ENCODE results near the gene SLC2A11. TPM values are rescaled to one million over a fixed set of nuclear protein-coding genes. Genes with fewer than 3 reads are reported as not detected.
A peak's percentile ranks its signal among the peaks of the same experiment; 100 is the strongest.
"Not testable (repeated sequence)": the region's sequence is repeated elsewhere in the genome, so short reads cannot be mapped to it uniquely, and the experiment has no call there.

The SLC2A11 gene
- total RNA-seq, 1 donor from 2014 or later = 5.3 TPM

DNA sequence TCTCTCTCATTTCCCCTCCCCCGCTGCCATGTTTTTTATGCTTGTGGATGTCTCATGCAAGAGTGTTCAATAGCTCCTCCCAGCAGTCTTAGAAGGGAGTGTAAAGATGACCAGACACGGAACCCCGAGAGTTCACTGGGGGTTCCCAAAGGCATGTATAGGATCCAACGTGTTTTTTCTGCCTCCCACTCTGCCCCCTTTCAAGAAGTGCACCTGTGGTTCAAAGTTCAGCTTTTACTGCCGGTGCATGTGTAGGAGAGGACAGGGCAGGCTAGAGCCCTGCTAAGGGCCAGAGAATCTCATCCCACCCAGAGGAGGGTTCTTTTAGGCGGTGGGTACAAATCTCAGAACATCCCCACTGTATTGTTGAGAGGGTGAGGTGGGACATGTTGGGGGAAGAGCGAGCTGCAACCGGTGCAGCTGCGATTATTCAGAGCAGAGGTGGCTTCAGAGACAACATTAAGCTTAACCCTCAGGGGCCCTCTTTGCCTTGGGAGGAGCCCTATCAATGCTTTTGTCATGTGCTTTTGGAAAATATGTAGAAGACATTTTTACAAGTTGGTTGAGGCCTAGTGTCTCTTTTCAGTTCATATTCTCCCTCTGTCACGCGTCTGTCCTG is 51.0 kb downstream of the SLC2A11 start:
- no peak for DNase-seq (ENCODE audit: low read depth in 2 of 2)

DNA sequence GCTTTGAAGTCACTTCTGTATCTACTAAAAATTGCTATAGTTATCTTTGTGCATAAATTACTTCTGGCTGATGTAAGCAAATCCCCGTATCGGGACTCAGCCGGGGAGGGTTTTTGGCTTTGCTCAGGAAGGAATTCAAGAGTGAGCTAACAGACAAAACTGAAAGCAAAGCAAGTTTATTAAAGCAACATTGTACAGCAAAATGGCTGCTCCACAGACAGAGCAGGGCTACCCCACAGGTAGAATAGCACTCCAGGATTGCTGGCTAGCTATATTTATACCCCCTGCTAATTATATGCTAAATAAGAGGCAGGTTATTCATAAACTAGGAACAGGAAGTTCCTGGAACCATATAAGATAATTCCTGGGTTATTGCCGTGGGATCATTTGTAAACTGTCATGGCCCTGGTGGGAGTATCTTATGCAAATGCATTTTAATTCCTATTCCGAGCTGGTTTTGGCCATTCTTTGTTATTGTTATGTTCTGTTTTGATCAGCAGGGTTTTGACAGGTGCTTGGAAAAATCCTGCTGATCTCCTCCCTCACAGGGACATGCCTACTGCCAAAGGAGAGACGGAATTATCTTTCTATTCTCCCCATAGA is 51.7 kb downstream of the SLC2A11 start:
- no peak for DNase-seq (ENCODE audit: low read depth in 2 of 2)

DNA sequence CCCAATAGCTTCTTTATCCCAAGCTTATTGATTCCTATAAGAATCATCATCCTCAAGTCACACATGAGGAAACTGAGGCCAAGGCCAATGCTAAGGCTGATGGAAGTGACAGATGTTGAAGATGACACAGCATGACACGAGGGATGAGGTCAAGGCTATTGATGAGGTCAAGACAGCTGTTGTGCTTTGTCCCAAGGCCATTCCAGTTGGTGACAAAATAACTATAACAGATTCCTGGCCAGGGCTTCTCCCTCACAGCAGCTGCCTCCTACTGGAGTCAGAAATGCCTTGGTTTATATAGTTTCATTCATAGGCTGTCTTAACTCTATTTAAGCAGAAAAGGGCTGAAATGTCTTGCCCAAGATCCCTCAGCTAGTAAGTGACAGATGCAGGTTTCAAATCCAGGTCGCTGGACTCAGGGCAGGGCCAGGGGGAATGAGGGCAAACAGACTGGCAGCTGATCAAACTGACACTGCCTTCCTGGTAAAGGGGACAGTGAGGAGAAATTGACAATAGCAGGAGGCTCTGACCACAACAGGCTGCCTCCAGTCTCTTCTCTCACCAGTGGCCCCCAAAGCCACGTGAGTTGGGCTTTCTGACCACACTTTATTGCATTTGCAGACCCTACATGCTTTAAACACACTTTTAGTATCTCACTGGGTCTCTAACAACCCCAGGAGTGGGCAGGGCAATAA is 53.0 kb downstream of the SLC2A11 start:
- no peak for DNase-seq (ENCODE audit: low read depth in 2 of 2)

DNA sequence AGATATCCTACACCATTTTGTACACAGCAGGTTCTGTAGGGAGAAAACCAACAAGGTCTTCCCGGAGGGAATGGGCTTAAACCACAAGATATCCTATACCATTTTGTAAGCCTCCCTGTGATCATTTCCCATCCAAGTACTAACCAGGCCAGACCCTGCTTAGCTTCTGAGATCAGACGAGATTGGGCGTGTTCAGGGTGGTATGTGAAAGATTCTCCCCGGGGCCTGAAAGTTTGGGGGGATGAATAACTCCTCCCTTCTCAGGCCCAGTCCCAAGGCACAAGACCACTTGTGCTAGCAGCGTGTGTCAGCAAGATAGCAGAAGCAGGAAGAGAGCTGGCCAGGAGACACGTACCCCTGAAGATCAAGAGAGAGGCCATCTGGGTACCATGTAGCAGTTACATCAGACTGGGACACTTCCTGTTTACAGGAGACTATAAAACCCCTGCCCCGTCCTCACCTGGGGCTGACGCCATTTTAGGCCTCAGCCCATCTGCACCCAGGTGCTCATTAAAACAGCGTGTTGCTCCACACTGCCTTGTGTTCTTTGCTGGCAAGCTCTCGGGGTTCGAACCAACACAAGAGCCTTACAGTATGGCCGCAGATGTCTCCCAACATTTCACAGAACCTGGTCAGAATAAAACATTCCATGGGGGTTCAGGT is 53.8 kb downstream of the SLC2A11 start:
- no peak for DNase-seq (ENCODE audit: low read depth in 2 of 2)

DNA sequence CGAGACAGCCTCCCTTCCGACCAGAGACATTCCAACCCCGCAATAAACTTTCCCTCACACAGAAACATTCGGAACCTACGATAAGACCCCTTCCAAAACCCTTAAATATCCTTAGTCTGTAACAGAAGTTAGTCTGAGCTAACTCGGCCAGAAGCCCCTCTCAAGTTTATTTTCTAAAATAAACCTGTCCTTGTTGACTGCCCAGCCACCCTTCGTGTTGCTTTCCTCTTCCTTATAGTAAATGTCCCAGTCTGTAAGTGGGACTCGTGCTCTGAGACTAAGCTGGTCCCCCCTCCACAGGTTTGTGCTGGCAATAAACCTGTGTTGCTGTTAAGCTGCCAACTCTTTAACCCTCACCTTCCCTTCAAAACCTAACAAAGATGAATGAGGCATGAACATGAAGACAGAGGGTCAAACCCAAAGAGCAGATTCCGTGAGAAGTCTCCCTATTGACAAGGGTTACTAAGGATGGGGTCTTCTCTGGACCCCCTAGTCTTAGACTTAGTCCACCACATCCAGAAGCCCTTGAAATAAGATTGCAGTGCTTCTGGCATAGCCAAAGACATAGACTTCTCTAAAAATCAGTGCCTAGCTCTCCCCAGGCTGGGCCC is 54.7 kb downstream of the SLC2A11 start:
- DNase-seq (ENCODE audit: low read depth in 2 of 2) = no peak

DNA sequence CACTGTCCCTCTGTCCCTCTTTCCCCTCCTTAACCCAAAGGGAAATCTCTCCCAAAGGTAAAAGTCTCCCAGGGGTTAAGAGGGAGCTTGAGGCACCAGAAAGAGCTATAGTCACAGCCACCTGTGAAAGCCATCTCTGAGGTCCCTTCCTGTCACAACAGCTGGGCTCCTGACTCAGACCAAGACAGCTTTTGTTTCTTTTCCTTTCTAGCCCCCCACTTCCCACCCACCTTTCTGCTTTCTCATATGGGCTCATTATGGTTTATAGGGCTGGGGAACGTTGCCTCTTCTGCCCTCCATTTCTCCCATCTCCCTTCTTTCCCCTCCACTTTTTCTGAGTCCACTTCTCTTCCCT is 55.6 kb downstream of the SLC2A11 start:
- no peak for DNase-seq (ENCODE audit: low read depth in 2 of 2)

DNA sequence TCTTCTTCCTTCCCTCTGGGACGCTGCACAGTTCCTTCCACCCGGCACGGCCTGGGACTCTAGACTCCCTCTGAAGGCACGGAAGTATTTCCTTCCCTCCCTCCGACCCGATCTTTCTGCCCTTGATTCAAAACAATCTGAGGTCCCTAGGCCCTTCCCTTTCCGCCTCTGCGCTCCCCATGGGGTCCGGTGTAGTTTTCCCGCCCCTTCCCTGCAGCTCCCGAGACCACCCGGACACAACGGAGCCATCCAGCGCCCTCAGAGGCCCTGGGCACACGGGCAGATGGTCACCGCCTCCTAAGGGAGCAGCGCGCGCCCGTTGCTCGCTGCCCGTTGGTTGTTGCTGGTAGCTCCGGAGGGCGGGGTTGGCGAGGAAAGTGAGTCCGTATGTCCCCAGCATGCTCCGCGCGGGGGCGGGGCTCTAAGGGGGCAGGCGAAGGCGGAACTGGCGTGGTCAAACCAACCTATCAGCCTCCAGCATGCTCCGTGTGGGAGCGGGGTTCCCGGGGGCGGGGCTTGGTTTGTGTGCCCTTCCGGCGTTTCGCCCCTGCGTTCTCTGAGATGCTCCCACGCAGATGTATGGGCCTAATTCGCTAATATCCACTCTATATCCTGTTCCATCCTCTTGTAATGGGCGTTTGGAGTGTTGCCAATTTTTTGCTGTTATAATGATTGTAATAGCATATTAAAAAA is 56.1 kb downstream of the SLC2A11 start:
- peak; percentile 94 to 99 for DNase-seq (ENCODE audit: low read depth in 2 of 2)

DNA sequence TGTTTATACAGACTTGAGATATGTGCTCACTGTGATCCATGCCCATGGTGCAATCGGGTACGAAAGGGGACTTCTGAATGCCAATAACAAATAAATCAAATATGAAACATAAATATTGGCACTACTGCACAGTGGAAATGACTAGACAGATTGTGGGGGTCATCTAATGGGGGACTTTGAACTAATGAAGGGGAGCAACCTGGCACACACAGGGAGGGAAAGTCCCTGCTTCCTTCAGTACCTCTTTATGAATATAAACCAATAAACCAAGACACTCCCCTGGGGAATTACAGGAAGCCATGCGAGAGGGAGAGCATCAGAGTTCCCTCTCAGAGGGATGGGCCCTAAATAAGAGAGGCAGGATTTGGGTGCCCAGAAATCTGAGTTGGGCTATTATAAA is 57.6 kb downstream of the SLC2A11 start:
- no peak for DNase-seq (ENCODE audit: low read depth in 2 of 2)

DNA sequence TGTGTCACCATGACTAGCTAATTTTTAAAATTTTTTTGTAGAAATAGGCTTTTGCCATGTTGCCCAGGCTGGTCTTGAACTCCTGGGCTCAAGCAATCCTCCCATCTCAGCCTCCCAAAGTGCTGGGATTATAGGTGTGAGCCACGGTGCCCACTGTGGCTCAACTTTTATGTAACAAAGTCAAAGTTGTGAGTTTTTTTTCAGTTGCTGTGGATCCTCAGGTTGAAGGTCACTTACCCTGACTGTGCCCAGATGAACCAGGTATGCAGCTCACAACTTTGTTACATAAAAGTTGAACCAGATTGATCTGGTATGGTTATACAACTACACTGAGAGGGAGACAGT is 62.6 kb downstream of the SLC2A11 start:
- DNase-seq (ENCODE audit: low read depth in 2 of 2) = not testable (repeated sequence)

DNA sequence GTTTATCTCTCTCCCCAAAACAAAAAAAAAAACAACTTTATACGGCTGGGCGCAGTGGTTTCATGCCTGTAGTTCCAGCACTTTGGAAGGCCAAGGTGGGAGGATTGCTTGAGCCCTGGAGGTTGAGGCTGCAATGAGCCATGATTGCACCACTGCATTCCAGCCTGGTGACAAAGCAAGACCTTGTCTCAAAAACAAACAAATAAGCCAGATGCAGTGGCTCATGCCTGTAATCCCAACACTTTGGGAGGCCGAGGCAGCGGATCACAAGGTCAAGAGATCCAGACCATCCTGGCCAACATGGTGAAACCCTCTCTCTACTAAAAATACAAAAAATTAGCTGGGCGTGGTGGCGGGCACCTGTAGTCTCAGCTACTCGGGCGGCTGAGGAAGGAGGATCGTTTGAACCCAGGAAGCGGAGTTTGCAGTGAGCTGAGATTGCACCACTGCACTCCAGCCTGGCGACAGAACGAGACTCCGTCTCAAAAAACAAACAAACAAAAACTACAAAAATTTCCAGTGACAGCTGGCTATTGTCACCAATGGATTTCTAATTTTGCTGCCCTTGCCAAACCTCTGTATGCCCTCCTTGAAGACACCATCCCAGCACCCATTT is 64.0 kb downstream of the SLC2A11 start:
- DNase-seq (ENCODE audit: low read depth in 2 of 2) = not testable (repeated sequence)

DNA sequence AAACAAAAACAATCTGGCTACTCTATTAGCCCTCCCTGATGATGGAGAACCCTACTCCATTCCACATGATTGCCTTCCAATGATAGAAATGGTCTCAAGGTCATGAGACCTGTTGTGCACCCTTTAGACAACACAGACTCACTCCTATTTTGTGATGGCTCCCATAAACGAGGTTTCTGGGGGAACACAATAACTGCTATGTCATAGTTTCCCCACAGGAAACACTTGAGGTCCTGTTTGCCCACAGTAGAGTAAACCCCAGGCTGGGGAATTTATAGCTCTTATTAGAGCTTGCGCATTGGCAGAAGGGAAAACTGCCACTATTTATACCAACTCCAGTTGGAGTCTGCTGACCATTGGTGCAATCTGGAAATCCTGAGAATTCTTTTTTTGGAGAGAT is 65.2 kb downstream of the SLC2A11 start:
- no peak for DNase-seq (ENCODE audit: low read depth in 2 of 2)

DNA sequence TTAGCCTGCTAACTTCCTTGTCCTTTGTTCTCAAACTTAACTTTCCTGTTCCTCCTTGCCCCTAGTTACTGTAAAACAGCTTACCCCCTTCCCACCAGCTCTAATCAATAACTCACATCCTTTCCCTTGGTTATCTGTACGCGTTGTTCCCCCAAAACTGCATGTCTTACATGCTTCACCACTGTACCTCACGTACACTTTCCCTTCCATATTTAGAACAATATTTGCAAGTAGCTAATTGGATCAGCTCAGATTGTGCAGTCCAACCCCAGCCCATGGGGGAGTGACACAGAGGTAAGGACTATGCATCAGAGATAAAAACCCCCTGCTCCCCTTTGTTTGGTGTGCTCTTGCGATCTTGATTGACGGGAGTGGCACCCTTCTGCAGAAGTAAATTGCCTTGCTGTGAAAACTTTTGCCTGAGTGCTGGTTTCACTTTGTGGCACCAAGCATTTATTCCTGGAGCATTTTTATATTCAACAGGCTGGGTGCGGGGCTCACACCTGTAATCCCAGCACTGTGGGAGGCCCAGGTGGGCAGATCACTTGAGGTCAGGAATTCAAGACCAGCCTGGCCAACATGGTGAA is 67.4 kb downstream of the SLC2A11 start:
- DNase-seq (ENCODE audit: low read depth in 2 of 2) = no peak

DNA sequence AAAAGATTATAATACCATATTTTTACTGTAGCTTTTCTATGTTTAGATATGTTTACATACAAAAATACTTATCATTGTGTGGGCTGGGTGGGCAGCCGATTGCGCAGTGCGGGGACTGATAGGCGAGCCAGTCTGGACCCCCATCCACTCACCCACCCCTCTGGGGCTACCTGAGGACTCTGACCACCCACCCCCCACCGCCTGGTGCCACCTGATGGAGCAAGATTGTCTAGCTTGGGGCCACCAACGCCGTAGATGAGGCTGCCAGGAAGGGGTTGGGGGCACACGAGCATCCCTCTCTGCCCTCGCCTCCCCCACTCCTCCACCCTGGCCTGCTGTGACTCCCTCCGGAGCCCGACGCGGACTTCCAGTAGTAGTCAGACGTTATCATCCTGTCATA is 68.9 kb downstream of the SLC2A11 start:
- DNase-seq (ENCODE audit: low read depth in 2 of 2) = no peak

Other genes starting within 250 kb of the SLC2A11 start
- gene DRICH1, start 225.6 kb upstream of the SLC2A11 start, total RNA-seq = 0.13 TPM in 1 of 2 replicates, not detected in the other
- not detected in 2 replicates for gene RGL4, start 166.9 kb upstream of the SLC2A11 start, total RNA-seq
- gene ZNF70, start 106.8 kb upstream of the SLC2A11 start, total RNA-seq = 1.4 and 1.9 TPM in 2 replicates
- 0.13 TPM in 1 of 2 replicates, not detected in the other for gene VPREB3, start 103.5 kb upstream of the SLC2A11 start, total RNA-seq
- gene C22orf15, start 94.9 kb upstream of the SLC2A11 start, total RNA-seq = 0.38 and 0.64 TPM in 2 replicates
- 7.4 and 15.2 TPM in 2 replicates for gene CHCHD10, start 89.9 kb upstream of the SLC2A11 start, total RNA-seq
- 5.3 and 6.8 TPM in 2 replicates for gene MMP11, start 85.0 kb upstream of the SLC2A11 start, total RNA-seq
- gene SMARCB1, start 70.9 kb upstream of the SLC2A11 start, total RNA-seq = 19.1 and 24.4 TPM in 2 replicates
- 0.76 and 1.2 TPM in 2 replicates for gene DERL3, start 18.9 kb upstream of the SLC2A11 start, total RNA-seq
- 256 and 348 TPM in 2 replicates for gene MIF, start 36.5 kb downstream of the SLC2A11 start, total RNA-seq
- gene GSTT2B, start 103.3 kb downstream of the SLC2A11 start, total RNA-seq = 5.4 and 7.0 TPM in 2 replicates
- gene DDTL, start 109.0 kb downstream of the SLC2A11 start, total RNA-seq = 5.2 and 6.2 TPM in 2 replicates
- 108 and 138 TPM in 2 replicates for gene DDT, start 116.6 kb downstream of the SLC2A11 start, total RNA-seq
- gene GSTT2, start 122.3 kb downstream of the SLC2A11 start, total RNA-seq = 0.13 and 1.1 TPM in 2 replicates
- gene GSTT4, start 147.6 kb downstream of the SLC2A11 start, total RNA-seq = not detected in 2 replicates
- gene CABIN1, start 153.4 kb downstream of the SLC2A11 start, total RNA-seq = 18.4 and 23.9 TPM in 2 replicates